Duodenal mucosa (tissue), 2 donors: ENCODE measurements around the gene RNF32.
A peak's percentile ranks its signal among the peaks of the same experiment; 100 is the strongest.
"Not testable (repeated sequence)": the region's sequence is repeated elsewhere in the genome, so short reads cannot be mapped to it uniquely, and the experiment has no call there.

ENCODE experiments used
- H3K27ac ChIP-seq: one replicate; pipeline ENCODE4 v1.7.0; 2013; ENCODE audit warnings: low read depth, low read length
- H3K27me3 ChIP-seq, 2 donors: one replicate each; pipeline ENCODE4 v1.7.0; 2013; ENCODE audit warnings: low read length in 2 of 2, control low read depth in 1 of 2; ENCODE audit not compliant: insufficient read depth in 2 of 2, control insufficient read depth in 1 of 2
- H3K36me3 ChIP-seq, 2 donors: one replicate each; pipeline ENCODE4 v1.7.0; 2013; ENCODE audit warnings: low read length in 2 of 2, control low read depth in 1 of 2; ENCODE audit not compliant: insufficient read depth in 2 of 2, control insufficient read depth in 1 of 2
- H3K4me1 ChIP-seq, 2 donors: one replicate each; pipeline ENCODE4 v1.7.0; 2013; ENCODE audit warnings: low read length in 2 of 2, control low read depth in 1 of 2; ENCODE audit not compliant: insufficient read depth in 2 of 2, control insufficient read depth in 1 of 2
- H3K4me3 ChIP-seq, 2 donors: one replicate each; pipeline ENCODE4 v1.7.0; 2013; ENCODE audit warnings: low read length in 2 of 2, low read depth in 1 of 2
- H3K9ac ChIP-seq, 2 donors: one replicate each; pipeline ENCODE4 v1.7.0; 2013; ENCODE audit warnings: low read length in 2 of 2, low read depth in 1 of 2
- H3K9me3 ChIP-seq, 2 donors: one replicate each; pipeline ENCODE4 v1.7.0; 2013; ENCODE audit warnings: low read length in 2 of 2, control low read depth in 1 of 2; ENCODE audit not compliant: control insufficient read depth in 1 of 2

RNF32 gene

DNA sequence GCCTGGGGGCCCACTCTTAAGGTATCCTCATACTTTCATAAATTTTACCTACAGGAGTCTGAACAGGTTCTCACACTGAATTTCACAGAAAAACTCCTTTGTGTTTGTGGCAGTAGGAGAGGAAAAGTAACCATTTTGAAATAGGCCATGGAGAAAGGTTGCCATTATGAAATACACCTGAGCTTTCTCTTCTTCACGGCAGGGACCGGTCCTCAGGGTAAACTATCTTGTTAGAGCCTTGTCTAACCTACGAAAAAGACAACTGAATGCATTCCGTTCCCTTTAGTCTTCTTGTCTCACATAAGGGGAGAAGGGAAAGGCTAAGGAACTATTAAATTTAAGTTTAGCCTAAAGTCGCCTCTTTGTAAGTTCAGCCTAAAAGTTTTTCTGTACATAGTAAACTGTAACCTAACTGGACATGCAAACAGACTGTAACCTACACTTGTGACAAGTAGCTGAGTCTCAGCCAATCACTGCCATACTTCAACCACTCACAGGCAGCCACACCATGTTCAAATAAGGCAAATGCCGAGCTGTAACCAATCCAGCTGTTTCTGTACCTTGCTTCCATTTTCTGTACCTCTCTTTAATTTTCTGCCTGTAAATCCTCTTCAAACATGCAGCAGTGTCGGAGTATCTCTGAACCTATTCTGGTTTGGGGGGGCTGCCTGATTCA, 14.2 kb upstream of the RNF32 start:
- Histone ChIP-seq H3K9me3 (peaks cover 13 to 18% of the 10 kb centered on the region in 2 donors), H3K36me3 (peaks cover 0 to 3% of the 10 kb centered on the region in 2 donors), H3K9ac (no peak overlapping the region), H3K4me3 (no peak overlapping the region), H3K27me3 (no peaks in the 10 kb centered on the region), H3K27ac (no peak overlapping the region), H3K4me1 (no peaks in the 10 kb centered on the region)

DNA sequence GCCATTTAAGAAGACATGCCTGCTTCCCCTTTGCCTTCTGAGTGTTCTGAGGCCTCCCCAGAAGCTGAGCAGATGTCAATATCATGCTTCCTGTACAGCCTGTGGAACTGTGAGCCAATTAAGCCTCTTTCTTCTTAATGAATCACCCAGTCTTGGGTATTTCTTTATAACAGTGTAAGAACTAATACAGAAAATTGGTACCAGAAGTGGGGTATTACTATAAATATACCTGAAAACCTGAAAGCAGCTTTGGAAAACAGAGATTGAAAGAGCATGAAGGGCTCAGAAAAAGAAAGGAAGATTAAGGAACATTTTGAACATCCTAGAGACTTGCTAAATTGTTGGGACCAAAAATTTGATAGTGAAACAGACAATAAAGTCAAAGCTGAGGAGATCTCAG, 12.0 kb upstream of the RNF32 start:
- Histone ChIP-seq H3K27ac (no peak overlapping the region), H3K9me3 (peaks cover 13 to 18% of the 10 kb centered on the region in 2 donors), H3K27me3 (no peaks in the 10 kb centered on the region), H3K36me3 (peaks cover 0 to 3% of the 10 kb centered on the region in 2 donors), H3K4me3 (no peak overlapping the region), H3K9ac (no peak overlapping the region), H3K4me1 (no peaks in the 10 kb centered on the region)

DNA sequence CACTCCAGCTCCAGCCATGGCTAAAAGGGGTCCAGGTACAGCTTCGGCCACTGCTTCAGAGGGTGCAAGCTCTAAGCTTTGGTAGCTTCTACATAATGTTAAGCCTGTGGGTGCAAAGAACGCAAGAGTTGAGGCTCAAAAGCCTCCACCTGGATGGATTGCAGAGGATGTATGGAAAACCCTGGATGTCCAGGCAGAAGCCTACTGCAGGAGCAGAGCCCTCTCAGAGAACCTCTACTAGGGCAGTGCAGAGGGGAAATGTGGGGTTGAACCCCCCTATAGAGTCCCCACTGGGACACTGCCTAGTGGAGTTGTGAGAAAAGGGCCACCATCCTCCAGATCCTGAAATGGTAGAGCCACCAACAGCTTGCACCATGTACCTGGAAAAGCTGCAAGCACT, 10.7 kb upstream of the RNF32 start:
- H3K36me3 ChIP-seq, result peaks cover 0 to 3% of the 10 kb centered on the region in 2 donors
- H3K4me3 ChIP-seq, result no peak overlapping the region
- no peaks in the 10 kb centered on the region for H3K27me3 ChIP-seq
- no peak overlapping the region for H3K9ac ChIP-seq
- H3K4me1 ChIP-seq, result no peaks in the 10 kb centered on the region
- H3K9me3 ChIP-seq, result peaks cover 13 to 18% of the 10 kb centered on the region in 2 donors
- H3K27ac ChIP-seq, result no peak overlapping the region

DNA sequence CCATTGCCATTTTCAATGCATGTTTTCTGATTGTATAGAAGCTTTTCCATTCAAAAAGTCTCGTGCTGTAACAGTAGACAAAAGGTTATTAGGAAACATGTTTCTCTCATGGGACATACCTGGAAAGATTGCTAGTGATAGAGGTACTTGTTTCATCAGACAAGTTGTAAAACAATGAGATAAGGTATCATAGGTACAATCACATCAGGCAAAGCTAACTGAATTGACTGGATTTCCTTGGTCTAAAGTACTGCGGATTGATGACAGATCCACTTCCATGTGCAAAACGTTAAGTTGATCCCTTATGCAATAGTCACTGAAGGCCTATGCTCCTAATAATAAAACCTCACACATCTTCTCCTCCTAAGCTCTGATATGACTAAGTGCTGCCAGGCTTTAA, 6.5 kb upstream of the RNF32 start:
- no peaks in the 10 kb centered on the region for H3K27me3 ChIP-seq
- peaks cover 11% of the 10 kb centered on the region in 2 donors for H3K9me3 ChIP-seq
- peaks cover 0 to 3% of the 10 kb centered on the region in 2 donors for H3K36me3 ChIP-seq
- H3K4me3 ChIP-seq, result no peak overlapping the region
- H3K27ac ChIP-seq, result no peak overlapping the region
- H3K4me1 ChIP-seq, result peaks cover 0 to 5% of the 10 kb centered on the region in 2 donors
- H3K9ac ChIP-seq, result no peak overlapping the region

DNA sequence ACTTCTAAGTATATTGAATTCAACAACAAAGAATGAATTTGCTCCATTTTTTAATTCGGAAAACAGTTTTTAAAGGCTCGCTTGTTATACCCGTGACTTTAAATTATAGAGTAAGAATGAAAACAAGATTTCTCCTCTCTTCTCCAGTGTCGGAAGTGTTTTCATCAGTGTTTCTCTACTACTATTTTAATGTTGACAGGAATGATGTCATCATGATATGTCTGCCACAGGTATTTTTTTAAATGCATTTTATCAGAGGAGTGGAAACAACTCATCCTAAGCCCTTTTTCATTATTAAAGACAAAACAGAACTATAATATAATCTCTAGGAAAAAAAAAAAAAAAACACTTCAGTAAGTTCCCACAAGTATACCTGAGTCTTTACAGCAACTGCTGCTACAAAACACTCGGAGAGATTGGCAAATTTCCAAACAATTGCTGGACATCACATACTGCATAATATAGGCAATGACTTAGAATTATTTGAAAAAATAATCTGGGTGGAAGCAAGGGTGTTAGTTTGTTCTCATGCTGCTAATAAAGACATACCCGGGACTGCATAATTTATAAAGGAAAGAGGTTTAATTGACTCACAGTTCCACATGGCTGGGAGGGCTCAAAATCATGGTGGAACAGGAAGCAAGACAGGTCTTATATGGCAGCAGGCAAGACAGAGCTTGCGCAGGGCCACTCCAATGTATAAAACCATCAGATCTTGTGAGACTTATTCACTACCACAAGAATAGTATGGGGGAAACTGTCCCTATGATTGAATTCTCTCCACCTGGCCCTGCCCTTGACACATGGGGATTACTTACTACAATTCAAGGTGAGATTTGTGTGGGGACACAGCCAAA, 4.8 kb upstream of the RNF32 start:
- peaks cover 8 to 10% of the 10 kb centered on the region in 2 donors for H3K4me1 ChIP-seq
- no peak overlapping the region for H3K9ac ChIP-seq
- no peaks in the 10 kb centered on the region for H3K36me3 ChIP-seq
- no peak overlapping the region for H3K27ac ChIP-seq
- no peaks in the 10 kb centered on the region for H3K27me3 ChIP-seq
- H3K4me3 ChIP-seq, result no peak overlapping the region
- H3K9me3 ChIP-seq, result no peaks in the 10 kb centered on the region

DNA sequence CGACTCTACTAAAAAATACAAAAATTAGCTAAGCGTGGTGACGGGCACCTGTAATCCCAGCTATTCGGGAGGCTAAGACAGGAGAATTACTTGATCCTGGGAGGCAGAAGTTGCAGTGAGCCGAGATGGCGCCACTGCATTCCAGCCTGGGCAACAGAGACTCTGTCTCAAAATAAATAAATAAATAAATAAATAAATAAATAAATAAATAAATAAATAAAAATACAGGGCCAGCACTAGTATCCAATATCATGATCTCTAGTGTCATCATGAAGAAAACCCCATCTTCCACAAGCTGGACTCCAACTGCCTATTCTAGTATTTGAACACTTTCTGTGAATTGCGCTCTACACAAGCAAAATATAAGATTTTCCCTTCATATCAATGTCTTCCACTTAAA, 3.5 kb upstream of the RNF32 start:
- not testable (repeated sequence) for H3K9me3 ChIP-seq, H3K4me3 ChIP-seq, H3K4me1 ChIP-seq, H3K9ac ChIP-seq, H3K36me3 ChIP-seq, H3K27ac ChIP-seq, H3K27me3 ChIP-seq

DNA sequence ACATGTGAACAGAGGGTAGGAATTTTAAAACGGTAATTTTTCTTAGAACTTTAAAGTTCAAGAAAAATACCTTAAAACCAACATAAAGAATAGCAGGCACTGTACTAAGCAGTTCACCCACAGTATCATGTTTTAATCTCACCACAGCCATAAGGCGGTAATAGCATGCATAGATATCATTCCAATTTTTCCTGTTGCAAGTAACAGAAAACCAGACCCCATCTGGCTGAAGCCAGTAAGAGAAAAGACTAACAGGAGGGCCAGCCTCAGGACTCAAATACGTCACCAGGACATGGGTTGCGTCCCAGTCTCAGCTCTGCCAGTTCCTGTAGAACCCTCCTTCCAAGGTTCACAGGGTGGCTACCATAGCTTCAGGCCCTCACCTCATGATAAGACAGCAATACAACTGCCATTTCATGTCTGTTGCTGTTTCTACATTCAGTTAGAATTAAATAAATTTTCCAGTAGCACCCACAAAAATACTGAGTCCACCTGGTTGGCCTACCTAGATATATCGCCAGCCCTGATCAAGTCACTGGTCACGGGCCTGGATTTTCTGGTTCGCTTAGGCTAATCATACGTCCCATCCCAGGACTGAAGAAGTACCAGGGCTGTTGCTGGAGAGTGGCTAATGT, 2.0 kb upstream of the RNF32 start:
- no peaks in the 10 kb centered on the region for H3K36me3 ChIP-seq
- H3K9me3 ChIP-seq, result no peaks in the 10 kb centered on the region
- no peak overlapping the region for H3K9ac ChIP-seq
- H3K4me1 ChIP-seq, result peaks cover 8 to 10% of the 10 kb centered on the region in 2 donors
- no peak overlapping the region for H3K27ac ChIP-seq
- no peak overlapping the region for H3K4me3 ChIP-seq
- H3K27me3 ChIP-seq, result no peaks in the 10 kb centered on the region

DNA sequence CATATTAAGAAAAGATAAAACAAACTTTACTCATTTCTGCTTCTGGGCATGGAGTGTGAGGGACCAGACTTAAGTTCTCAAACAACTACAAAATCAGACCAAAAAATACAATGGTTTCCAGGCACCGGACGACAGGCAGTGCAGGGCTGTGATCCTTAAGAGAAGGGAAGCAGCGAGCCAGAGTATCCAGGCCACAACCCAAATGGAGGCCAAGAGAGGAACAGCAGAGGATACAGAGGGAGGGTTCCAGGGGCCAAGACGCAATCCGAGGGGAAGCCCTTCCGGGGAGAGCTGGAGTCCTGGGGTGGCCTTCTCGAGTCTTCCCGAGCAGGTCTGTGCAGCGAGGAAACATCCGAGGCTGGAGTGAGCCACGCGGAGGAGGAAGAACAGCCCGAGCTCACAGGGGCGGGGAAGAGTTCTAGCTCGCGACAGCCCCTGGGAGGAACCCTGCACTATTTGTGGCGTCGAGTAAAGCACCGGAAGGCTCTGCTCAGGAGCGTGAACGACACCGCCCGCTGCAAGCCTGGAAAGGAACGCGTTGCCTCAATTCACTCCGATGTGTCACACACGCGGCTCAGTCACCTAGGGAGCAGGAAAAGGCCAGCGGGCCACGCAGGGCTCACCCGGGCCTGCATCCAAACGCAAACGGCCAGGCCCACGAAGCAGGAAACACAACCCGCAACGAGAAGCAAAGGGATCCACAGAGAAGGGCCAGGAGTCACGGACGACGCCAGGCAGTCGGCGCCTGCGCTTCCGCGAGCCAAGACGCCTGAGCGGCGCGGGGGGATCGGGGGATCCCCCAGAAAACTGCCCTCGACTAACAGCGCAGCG, 933 bp upstream of the RNF32 start:
- H3K27ac ChIP-seq, result no peak overlapping the region
- H3K9me3 ChIP-seq, result no peaks in the 10 kb centered on the region
- peaks cover 8 to 10% of the 10 kb centered on the region in 2 donors for H3K4me1 ChIP-seq
- peak overlapping the region; percentile 82 to 91 for H3K4me3 ChIP-seq
- H3K27me3 ChIP-seq, result no peaks in the 10 kb centered on the region
- H3K9ac ChIP-seq, result peak overlapping the region in 1 of 2 donors; percentile 37
- H3K36me3 ChIP-seq, result no peaks in the 10 kb centered on the region

DNA sequence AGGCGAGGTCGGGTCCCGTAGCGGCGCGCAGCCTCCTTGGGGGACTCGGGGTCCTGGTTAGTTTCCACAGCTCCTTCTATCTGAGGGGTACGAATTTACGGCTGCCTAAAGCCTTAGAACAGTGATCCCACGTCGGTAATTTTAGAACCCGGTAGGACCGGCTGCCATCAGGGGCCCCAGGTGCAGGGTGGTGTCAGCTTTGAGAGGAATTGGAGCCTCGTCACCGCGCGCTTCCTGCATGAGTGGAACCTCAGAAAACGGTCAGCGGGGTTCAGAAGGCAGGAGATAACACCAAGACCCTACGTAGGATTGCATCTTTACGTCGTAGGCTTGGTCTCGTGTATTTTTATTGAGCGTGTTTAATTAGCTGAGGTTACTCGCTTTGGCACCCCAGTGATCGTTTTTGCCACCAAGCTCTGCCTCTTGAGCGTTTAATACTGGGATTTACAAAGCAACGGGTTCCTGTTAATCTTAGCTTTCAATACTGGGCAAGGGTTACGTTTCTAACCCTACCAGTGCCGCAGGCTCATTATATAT, 443 bp downstream of the RNF32 start:
- Histone ChIP-seq H3K27ac (peak overlapping the region; percentile 59), H3K27me3 (no peaks in the 10 kb centered on the region), H3K4me1 (peaks cover 8 to 10% of the 10 kb centered on the region in 2 donors), H3K4me3 (peak overlapping the region; percentile 82 to 91), H3K36me3 (no peaks in the 10 kb centered on the region), H3K9me3 (no peaks in the 10 kb centered on the region), H3K9ac (peak overlapping the region; percentile 78 to 85)
